HuH-7.5 (cell line): Measurements from ENCODE around the gene FAM43A.
A peak's percentile ranks its signal among the peaks of the same experiment; 100 is the strongest.

Source experiments
- DNase-seq: peaks from one replicate; pipeline ENCODE4 v3.0.0; 2011; ENCODE audit warnings: low spot score

The FAM43A gene, protein sequence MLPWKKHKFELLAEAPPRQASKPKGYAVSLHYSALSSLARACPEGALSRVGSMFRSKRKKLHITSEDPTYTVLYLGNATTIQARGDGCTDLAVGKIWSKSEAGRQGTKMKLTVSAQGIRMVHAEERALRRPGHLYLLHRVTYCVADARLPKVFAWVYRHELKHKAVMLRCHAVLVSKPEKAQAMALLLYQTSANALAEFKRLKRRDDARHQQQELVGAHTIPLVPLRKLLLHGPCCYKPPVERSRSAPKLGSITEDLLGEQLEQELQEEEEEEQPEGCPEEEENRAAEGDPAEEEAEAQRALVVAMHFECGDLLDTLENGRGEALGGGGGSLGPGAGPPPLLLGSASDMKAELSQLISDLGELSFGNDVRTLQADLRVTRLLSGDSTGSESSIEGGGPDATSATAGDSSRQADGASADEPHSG

DNA sequence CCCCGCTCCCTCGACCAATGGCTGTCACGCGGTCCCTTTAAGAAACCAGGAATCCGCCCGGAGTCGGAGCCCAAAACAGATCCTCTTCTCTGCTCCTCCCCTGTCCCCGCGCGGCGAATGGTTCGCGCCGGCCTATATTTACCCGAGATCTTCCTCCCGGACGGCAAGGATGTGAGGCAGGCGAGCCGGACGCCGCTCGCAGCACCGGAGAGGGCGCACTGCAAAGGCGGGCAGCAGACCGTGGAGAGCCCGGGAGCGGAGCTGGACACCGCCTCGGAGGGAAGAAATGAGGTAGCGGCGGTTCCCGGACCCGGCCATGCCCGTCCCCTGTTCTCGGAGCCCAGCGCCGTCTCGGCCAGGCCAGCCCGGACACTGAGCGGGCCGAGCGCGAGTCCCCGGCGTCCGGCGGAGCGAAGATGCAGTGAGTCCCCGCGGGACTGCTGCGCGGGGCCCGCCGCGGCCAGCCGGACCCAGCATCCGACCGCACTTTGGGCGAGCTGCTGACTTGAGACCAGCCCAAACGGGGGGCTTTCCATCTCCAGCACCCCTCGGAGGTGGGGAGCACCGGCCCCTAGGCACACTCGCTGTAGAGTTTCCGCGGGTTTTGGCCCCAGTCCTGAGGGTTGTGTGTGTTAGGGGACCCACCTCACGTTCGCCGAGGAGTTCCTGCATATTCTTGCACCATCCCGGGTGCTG is at the start of gene FAM43A:
Gene FAM43A, plus strand, starts transcription at position 166 of the 696 bp plus-strand sequence. CDS start 944 bp downstream, outside the sequence.
- peak; percentile 93 for DNase-seq

DNA sequence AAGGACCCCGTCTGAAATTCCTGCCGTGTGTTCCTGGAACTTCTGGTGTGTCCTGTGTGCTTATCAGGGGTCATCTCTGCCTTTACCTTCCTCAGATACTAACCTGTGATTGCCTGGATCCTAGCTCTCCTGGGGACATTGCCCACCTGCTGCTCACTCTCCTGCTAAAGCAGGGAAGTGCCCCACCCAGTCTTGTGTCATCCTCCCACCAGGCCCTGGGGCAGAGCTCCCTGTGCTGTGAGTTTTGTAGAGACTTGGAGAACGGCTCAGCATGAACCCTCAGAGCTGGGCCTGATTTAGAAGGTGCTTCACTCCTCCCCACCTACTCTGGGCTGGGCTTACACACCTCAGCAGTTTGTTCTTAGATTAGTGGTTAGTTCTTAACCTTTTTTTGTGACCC is 48.6 kb upstream of the FAM43A start:
- DNase-seq: no peak

DNA sequence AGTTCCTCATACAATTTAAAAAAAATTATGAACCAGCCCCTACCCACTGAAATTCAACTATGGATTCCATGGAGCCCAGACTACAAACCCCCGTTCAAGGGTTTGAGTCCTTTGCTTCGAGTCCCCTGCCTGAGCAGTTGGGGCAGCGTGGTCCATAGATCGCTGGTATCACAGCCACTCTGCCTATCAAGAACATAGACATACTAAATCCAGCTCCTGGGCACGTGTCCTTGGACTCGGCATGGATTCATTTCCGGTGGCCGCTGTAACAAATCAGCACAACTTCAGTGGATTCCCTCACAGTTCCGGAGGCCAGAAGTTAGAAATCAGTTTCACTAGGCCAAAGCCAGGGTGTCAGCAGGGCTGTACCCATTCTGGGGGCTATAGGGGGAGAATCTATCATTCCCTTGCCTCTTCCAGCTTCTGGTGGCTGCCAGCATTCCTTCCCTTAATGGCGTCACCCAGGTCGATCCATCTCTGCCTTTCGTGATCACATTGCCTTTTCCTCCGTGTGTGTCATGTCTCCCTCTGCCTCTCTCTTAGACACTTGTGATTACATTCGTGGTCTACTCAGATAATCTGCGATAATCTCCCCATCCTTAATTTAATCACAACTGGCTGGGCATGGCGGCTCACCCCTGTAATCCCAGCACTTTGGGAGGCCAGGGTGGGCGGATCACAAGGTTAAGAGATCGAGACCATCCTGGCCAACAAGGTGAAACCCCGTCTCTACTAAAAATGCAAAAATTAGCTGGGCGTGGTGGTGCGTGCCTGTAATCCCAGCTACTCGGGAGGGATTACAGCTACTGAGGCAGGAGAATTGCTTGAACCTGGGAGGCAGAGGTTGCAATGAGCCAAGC is 47.9 kb upstream of the FAM43A start:
- no peak for DNase-seq

DNA sequence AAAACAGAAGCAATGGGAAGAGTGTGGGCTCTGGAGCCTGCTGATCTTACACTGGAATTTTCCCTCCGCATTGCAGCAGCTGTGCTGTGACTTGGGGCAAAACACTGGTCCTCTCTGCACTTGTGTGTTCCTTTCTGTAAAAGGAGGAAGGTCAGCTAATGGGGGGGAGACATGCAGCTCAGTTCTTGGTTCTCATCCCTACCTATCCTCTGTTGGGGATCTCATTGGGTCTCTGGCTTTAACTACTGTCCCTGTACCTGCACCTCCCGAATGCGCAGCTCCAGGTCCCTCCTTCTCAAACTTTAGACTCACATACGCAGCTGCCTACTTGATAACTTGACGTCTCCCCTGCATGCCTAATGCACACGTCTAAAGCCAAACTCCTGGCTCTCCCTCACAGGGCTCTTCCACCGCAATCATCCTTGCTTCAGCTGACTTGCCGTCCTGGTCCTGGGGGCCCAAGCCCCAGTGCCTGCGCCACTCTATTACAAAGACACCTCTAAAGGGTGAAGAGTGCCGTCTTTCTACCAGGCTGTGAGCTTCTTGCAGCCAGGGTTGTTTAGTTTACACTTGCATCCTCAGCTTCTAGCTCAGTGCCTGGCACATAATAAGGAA is 46.6 kb upstream of the FAM43A start:
- DNase-seq: no peak

DNA sequence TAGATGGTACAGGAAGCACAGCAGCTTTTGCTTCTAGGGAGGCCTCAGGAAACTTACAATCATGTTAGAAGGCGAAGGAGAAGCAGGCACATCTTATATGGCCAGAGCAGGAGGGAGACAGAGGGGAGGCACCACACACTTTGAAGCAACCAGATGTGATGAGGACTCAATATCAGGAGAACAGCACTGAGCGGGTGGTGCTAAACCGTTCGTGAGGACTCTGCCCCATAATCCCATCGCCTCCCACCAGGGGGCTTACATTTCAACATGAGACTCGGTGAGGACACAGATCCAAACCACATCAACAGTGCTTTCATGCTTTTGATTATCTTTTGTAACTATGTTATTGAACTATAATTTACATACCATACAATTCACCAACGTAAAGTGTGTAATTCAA is 44.9 kb upstream of the FAM43A start:
- DNase-seq: no peak

DNA sequence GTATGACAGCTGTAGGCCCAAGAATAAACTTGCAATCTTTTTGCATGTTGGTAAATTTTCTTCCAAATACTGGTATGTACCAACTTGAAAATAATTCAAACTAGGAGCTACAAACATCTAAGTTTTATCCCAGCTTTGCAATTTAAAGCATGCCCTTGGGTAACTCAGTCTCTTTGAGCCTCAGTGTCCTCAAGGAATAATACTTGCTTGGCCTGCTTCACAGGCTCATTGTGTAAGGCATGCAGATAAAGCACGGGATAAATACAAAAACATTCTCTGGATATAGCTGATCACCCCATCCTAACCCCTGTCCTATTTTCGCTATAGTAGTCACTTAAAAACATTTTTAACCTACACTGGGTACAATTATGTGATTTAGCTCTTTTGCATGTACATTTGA is 42.9 kb upstream of the FAM43A start:
- no peak for DNase-seq

DNA sequence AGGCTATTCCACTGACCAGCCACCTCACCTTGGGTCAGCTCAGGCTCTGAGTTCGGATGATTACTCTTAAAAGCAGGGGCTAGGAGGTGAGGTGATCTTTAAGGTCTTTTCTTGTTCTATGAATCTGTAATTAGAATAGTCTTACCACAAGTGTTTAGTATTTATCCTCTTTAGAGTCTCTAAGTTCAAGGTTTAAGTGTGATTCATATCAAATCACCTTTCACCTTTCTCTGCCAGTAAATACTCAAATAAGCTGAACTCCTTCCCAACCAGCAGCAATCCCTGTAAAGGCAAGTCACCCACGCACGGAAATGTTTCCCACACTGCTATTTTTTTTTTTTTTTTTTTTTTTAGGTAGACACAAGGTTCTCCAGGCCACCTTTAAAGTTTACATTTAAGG is 37.9 kb upstream of the FAM43A start:
- no peak for DNase-seq

DNA sequence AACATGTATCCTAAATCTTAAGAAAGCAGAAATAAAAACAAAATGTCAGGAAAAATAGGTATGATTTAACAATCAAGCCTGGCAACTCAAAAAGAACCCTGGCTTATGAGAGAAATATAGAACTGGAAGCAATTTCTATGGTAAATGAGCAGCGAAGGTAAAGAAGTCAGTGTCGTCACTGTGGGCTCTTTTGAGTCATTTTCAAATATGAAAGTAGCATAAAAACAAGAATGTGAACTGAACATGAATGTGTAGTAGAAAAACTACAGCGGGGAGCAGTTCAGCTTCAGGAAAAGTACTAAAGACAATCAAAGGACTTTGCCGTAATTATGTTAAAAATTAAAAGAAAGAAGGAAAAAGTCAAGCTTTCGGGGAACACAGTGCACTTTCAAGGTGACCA is 31.2 kb upstream of the FAM43A start:
- no peak for DNase-seq

DNA sequence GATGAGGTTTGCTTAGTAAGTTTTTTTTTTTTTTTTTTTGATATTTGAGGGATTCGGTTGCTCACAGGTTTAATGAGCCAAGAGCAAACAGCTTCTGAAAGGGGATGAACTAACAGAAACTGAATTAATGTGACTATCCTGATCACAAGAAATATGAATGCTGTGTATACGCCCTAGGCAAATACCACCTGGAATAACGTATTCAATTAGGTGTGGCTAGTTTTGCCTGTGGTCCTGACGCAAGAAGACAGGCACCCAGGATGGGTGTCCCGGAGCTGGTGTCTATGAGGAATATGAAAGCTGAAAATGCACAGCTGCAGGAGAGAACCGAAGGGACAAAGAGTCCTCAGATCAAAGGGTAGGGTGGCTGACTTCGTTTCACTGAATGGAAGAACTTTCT is 28.2 kb upstream of the FAM43A start:
- no peak for DNase-seq

DNA sequence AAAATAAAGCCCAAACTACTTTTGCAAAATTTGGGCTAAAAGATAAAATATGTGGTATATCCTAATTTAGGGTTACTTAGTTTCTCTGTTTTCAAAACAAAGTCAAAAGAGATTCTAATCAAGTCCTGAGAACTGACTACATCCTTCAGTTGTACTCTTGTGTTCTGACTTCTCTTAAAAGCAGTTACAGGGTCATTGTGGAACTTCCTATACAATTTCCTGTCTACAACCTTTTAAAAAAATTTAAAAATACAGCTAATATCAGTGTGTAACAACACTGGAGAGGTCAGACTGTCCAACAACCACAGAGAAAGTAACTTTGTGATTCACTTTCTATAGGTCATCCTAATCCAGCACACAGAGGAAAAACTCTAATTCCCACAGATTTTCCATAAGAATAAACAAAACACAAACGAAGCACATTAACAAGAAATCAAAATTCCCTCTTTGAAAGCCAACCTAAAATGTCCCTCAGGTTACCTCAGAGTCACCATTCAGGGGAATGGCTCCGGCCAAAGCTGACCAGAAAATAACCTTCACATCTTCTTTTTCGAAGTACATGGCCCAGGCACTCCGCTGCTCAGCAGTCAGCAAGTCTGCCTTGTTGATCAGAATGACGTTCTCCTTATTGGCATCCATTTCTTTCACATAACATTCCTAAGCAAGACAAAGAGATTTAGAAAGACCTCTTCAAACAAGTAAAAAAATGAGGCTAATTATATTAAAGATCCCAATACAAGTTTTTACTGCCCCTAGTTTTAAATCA is 27.0 kb upstream of the FAM43A start:
- no peak for DNase-seq

DNA sequence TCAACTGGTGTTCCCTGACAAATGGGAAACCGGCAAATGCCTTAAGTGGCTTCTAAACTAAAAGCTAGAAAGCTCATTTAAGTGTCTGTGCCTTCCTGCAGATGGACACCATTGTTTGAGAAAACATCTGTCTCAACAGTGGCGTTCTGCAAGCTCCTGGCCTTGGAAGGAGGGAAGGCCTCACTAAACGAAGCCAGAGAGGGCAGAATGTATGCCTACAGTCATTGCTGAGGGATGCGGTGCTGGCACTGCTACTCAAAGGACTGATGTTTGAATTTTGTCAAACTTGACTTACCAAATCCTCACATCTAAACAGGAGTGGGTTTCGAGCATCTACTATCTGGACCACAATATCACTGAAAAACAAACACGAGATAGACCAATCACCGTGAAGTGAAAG is 25.9 kb upstream of the FAM43A start:
- DNase-seq: no peak

DNA sequence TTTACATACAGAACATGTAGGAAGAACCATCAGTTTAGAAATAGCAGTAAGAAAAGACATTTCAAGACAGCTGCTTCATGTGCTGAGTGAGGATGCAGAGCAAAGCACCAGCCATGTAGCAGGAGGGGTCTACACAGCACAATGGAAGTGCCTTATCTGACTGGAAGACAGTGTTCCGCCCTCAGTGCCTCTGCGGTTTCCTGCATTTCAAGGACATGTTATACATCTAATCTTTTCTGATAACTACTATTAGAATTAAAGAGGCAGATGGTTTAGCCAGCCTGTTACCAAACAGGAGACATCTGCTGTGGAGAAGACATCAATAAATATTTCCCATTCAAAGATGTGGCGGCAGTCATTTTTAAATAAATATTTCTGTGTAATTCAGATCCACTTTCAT is 24.3 kb upstream of the FAM43A start:
- DNase-seq: no peak

DNA sequence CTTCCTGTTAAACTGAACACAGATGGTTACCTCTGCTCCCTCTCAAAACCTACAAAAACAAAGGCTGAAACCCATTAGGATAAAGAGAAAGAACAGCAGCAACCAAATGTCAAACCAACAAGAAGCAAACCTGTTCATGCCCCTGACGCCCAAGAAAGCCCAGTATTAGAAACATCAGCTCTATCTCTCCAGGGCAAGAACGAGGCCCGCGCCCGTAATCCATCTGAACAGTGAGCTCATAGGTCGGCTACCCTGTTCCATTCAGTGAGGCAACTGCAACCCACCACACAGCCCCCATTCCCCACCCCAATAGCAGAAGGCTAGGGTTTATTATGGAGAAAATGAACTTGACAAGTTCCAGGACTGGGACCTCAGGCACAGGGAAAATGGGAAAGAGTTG is 23.7 kb upstream of the FAM43A start:
- no peak for DNase-seq

DNA sequence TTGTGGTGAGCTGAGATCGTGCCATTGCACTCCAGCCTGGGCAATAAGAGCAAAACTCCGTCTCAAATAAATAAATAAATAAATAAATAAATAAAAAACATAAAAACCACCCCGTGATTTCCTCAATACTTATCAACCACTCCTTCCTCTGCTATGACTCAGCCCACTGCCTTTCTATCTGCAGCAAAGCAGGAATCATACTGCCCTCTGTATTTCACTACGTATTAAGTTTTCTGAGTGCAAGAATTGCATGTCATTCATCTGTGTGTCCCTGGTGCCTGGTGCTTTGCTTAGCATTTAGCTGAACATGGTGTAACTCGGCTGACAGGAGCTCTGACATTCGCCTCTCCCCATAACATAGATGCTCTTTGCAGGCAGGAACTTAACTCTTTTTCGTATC is 20.8 kb upstream of the FAM43A start:
- DNase-seq: no peak

DNA sequence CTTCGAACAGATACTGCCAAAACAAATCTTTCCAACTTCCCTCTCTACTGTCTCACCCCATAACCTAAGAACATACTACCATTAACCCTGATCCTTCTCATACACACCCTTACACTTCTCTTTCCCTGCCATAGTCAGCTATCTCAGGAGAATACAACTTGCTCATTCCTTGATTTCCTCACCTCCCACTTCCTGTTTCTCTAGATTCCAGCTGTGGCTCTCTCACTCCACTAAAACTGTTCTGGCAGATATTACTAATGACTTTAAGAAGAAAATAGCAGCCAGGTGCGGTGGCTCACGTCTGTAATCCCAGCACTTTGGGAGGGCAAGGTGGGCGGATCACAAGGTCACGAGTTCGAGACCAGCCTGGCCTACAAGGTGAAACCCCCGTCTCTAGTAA is 18.3 kb upstream of the FAM43A start:
- DNase-seq: no peak

DNA sequence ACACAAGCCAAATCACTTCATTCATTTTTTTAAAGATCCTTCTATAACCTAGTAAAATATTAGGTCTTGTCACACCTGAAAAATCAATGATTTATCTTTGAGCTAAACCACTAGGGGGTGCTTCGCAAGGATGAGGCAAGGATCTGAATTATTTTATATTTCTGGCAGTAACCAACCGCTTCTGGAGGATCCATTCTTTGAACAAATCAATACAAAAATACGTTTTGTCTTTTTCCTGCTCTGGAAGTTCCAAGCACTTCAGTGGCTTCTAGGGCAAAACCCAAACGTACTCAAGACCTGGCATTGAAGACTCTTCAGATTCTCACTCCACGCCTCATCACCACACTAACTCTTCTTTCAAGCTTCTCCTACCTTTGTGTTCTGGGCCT is 14.2 kb upstream of the FAM43A start:
- no peak for DNase-seq

DNA sequence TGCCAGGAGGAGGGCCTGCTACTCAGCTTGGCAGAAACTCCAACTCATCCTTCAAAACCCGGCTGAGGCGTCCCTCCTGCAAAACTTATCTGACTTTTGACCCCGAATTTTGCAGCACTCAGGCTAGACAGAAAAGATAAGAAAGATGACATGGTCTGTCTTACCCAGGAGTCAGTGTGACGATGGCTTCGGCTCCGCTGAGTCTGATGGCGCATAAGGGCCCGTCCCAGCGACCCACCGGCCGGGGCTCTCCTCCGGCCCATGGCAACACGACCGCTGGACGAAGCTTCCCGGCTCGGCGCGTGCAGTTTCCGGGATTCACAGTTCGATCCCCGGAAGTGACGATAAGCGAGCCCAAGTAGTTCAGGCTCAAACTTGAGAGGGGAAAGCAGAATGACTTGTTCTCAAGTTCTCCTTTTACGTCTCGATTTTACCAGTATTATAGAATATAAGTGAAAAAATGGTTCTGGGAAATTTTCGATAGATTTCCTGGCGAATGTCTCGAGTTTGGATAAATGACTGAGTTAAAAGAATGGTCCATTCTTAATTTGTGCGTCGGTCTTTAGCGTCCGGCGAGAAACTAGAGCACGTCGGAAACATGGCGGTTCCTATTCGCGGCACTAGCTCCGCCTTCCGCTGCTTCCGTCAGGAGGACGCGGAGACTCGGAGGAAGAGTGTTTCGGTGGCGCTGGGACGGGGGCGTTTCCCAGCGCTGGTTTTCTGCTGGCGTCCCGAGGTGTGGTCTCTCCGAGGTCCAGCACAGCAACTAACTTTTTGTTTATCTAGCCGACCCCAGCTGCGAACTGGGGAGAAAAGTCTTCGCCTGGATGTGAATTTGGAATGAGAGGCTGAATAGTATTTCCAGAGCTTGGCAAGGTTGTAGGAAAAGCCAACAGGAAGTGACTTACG is 13.5 kb upstream of the FAM43A start, which contains the start of gene LSG1:
Gene LSG1, minus strand, starts transcription at position 292 of the 909 bp plus-strand sequence. Its CDS starts 29 bp downstream, at position 263.
- DNase-seq: peak; percentile 67

DNA sequence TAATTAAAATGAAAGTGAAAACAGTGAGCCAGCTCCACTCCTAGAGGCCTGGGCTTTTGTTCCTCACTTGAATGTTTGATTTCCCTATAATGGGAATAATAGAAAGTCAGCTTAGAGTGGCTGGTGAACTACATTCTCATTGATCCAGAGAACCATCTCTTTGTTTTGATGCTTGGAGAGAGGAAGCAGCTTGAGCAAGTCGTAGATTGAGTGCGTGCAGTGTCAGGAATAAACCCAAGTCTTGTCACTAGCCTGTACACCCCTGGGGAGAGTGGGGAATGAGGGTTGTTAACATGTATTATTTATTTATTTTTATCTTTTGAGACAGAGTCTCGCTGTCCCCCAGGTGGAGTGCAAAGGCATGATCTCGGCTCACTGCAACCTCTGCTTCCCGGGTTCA is 12.8 kb upstream of the FAM43A start:
- no peak for DNase-seq

DNA sequence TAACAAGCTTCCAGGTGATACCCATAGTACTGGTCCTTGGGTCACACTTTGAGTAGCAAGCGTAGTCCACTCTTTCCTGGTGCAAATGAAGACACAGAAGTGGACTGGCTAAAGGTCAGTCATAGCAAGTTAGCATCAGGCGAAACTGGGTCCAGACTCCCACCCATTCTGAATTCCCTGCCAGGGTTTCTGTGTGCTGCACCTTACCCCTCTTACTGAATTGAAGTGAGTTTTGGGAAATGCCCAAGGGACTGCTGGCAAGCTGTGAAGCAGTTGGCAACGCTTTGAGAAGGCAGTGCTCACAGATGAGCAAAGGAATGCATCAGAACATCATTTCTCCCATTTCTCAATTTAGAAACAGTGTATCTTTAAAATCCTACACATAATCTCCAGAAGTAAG is 11.9 kb upstream of the FAM43A start:
- no peak for DNase-seq

DNA sequence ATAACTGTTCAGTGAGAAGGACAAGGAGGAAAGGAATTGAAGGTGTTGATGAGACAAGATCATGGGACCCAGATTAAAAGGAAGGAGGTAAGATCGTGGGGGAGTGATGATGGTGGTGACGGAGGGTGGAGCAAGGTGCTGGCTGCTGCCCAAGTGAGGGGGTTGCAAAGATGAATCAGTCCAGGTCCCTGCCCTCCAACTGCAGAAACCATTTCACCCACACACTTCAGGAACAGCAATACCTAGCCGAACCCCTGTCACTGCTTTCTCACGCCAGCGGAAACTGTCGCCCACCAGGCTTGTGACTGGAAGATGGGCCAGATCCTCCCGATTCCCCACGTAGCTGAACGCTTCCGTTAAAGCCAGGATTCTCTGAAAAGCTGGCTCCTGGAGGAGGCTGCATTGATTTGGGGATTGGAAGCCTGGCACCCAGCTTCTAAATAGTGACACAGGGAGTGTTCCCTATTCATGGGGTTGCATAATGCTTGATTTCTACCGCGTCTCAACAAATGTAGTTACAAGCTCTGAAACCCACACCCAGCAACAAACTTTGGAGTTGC is 10.5 kb upstream of the FAM43A start:
- DNase-seq: no peak
